ENCODE results near the gene NCAM1.

The NCAM1 gene

GRCh38 chr11:113141010-113141409, 179.8 kb downstream of the NCAM1 start:
- TF ChIP-seq CTCF (IDR thresholded peaks at IDR 0.05; ENCODE audit: low read depth, low read length) = no peak
- H3K4me3 ChIP-seq (ENCODE audit: low read depth, low read length) = no peak overlapping the region

- no peak for TF ChIP-seq CTCF (IDR thresholded peaks at IDR 0.05; ENCODE audit: low read depth, low read length)
- H3K4me3 ChIP-seq (ENCODE audit: low read depth, low read length) = no peak overlapping the region
Observed at GRCh38 chr11:113142508-113142907, 181.3 kb downstream of the NCAM1 start.

- no peak for TF ChIP-seq CTCF (IDR thresholded peaks at IDR 0.05; ENCODE audit: low read depth, low read length)
- H3K4me3 ChIP-seq (ENCODE audit: low read depth, low read length) = no peak overlapping the region
Observed at GRCh38 chr11:113147249-113147648, 186.0 kb downstream of the NCAM1 start.

GRCh38 chr11:113148076-113148475, 186.9 kb downstream of the NCAM1 start:
- H3K4me3 ChIP-seq (ENCODE audit: low read depth, low read length) = no peak overlapping the region
- TF ChIP-seq CTCF (IDR thresholded peaks at IDR 0.05; ENCODE audit: low read depth, low read length) = no peak

GRCh38 chr11:113148652-113149051, 187.4 kb downstream of the NCAM1 start:
- H3K4me3 ChIP-seq (ENCODE audit: low read depth, low read length) = no peak overlapping the region
- no peak for TF ChIP-seq CTCF (IDR thresholded peaks at IDR 0.05; ENCODE audit: low read depth, low read length)

GRCh38 chr11:113151521-113151920, 190.3 kb downstream of the NCAM1 start:
- H3K4me3 ChIP-seq (ENCODE audit: low read depth, low read length) = no peak overlapping the region
- no peak for TF ChIP-seq CTCF (IDR thresholded peaks at IDR 0.05; ENCODE audit: low read depth, low read length)

DNA sequence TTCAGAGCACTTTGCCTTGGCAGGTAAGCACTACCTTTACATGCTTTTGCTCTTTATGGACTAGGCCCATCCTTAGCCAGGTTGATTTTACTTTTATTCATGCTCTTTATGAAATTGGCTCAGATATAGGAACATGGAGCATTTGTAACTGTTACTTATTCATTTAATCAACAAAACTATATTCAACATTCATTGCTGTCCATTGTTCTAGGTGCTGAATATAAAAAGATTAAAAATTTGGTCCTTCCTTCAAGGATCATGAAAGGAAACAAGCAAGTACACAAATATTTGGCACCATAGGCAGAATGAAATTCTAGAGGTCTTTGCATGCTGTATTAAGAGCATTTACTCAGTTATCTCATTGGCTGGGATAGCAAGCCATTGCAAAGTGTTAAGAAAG, 191.3 kb downstream of the NCAM1 start:
- H3K4me3 ChIP-seq (ENCODE audit: low read depth, low read length) = no peak overlapping the region
- TF ChIP-seq CTCF (IDR thresholded peaks at IDR 0.05; ENCODE audit: low read depth, low read length) = no peak

Measured in WI38 (cell line).